GM12878 (cell line): Measurements from ENCODE around the gene WDR74. TPM values are rescaled to one million over a fixed set of nuclear protein-coding genes. Genes with fewer than 3 reads are reported as not detected.

ENCODE experiments used
- ATF7 ChIP-seq: fragments of 450-650 bp; IDR thresholded peaks from 2 replicates; pipeline ENCODE4 v1.6.1; 2016; ENCODE audit warnings: low read depth, mild to moderate bottlenecking
- CHD1 ChIP-seq: IDR thresholded peaks from 2 replicates; pipeline ENCODE4 v1.6.1; 2012; ENCODE audit warnings: low read depth, low read length, improper control_type of control experiment
- CREM ChIP-seq: IDR thresholded peaks from 2 replicates; pipeline ENCODE4 v1.6.1; 2014; ENCODE audit warnings: antibody characterized with exemption, low read depth
- EED ChIP-seq: sonication (generic); IDR thresholded peaks from 2 replicates; pipeline ENCODE4 v1.6.1; 2016; ENCODE audit warnings: antibody characterized with exemption, low read depth
- EGR1 ChIP-seq, 2 experiments: IDR thresholded peaks; 1 replicate in 1 of 2; 2 replicates in 1 of 2; pipeline ENCODE4 v1.6.1; 2011 to 2012; ENCODE audit warnings: low read depth in 2 of 2, low read length in 2 of 2, borderline replicate concordance in 1 of 2, mild to moderate bottlenecking in 1 of 2, moderate library complexity in 1 of 2
- HCFC1 ChIP-seq: fragments of 150-350 bp; IDR thresholded peaks from 2 replicates; pipeline ENCODE4 v1.6.1; 2014; ENCODE audit warnings: low read length
- JUNB ChIP-seq: IDR thresholded peaks from 2 replicates; pipeline ENCODE4 v1.6.1; 2016; ENCODE audit warnings: antibody characterized with exemption, mild to moderate bottlenecking
- PAX8 ChIP-seq: fragments of 450-650 bp; IDR thresholded peaks from 2 replicates; pipeline ENCODE4 v1.6.1; 2017; ENCODE audit warnings: mild to moderate bottlenecking, moderate library complexity
- RAD21 ChIP-seq: IDR thresholded peaks from 2 replicates; pipeline ENCODE4 v1.6.1; 2011; ENCODE audit warnings: mild to moderate bottlenecking, low read depth, low read length, moderate library complexity; ENCODE audit not compliant: insufficient read depth
- RUNX3 ChIP-seq: IDR thresholded peaks from 2 replicates; pipeline ENCODE4 v1.6.1; 2012; ENCODE audit warnings: low read length, inconsistent platforms
- SMARCA5 ChIP-seq: fragments of 450-650 bp; IDR thresholded peaks from 2 replicates; pipeline ENCODE4 v1.6.1; 2017; ENCODE audit warnings: mild to moderate bottlenecking
- SP1 ChIP-seq: IDR thresholded peaks from one replicate; pipeline ENCODE4 v1.6.1; 2011; ENCODE audit warnings: low read depth, low read length
- SUPT20H ChIP-seq: IDR thresholded peaks from 2 replicates; pipeline ENCODE4 v1.6.1; 2011; ENCODE audit warnings: low read depth, mild to moderate bottlenecking, low read length, moderate library complexity, borderline replicate concordance; ENCODE audit not compliant: control insufficient read depth
- TARDBP ChIP-seq: IDR thresholded peaks from 2 replicates; pipeline ENCODE4 v1.6.1; 2016; ENCODE audit warnings: borderline replicate concordance
- YY1 ChIP-seq: IDR thresholded peaks from 2 replicates; pipeline ENCODE4 v1.6.1; 2011; ENCODE audit warnings: low read depth, mild to moderate bottlenecking, low read length
- ZNF207 ChIP-seq: fragments of 450-650 bp; IDR thresholded peaks from 2 replicates; pipeline ENCODE4 v1.6.1; 2014; ENCODE audit warnings: antibody characterized with exemption, mild to moderate bottlenecking, borderline replicate concordance
- ZNF622 ChIP-seq: fragments of 450-650 bp; IDR thresholded peaks from 2 replicates; pipeline ENCODE4 v1.6.1; 2017; ENCODE audit warnings: mild to moderate bottlenecking, inconsistent platforms
- polyA plus RNA-seq, 11 experiments: library from polyadenylated mRNA; depleted of rRNA in 4 of 11; unstranded in 6 of 11; stranded (reverse) in 5 of 11; fragments of >200 nt; fragmentation: Nextera tagmentation in 4 of 11; fragmentation: Illumina TruSeq in 1 of 11; extraction: Ambion mirVana in 4 of 11; extraction: Trizol in 1 of 11; gene quantifications; 1 replicate in 1 of 11; 2 replicates in 10 of 11; pipeline versions ENCODE4 v1.2.1 to v1.2.3, GENCODE V29; 2011 to 2016; ENCODE audit warnings: inconsistent platforms in 2 of 11, missing spikeins in 2 of 11, low read depth in 1 of 11
- total RNA-seq, 4 experiments: library from RNA; depleted of rRNA in 3 of 4; stranded (reverse); fragments of >200 nt in 3 of 4; fragmentation: Illumina TruSeq in 1 of 4; extraction: Trizol in 1 of 4; gene quantifications; 2 replicates each; pipeline versions ENCODE4 v1.2.1 to v1.2.3, GENCODE V29; 2013 to 2021
- TF ChIP-seq, protein P1 (sequence below): fragments of 450-650 bp; IDR thresholded peaks from 2 replicates; pipeline ENCODE4 v1.6.1; 2016; ENCODE audit warnings: mild to moderate bottlenecking
- TF ChIP-seq, protein P2 (sequence below): IDR thresholded peaks from 2 replicates; pipeline ENCODE4 v1.6.1; 2011; ENCODE audit warnings: low read depth, low read length, improper control_type of control experiment, borderline replicate concordance
- TF ChIP-seq, protein P3 (sequence below): IDR thresholded peaks from 2 replicates; pipeline ENCODE4 v1.6.1; 2011; ENCODE audit warnings: mild to moderate bottlenecking, low read depth, low read length, moderate library complexity; ENCODE audit not compliant: insufficient replicate concordance
- TF ChIP-seq, protein P4 (sequence below): IDR thresholded peaks from 2 replicates; pipeline ENCODE4 v1.6.1; 2012; ENCODE audit warnings: low read length, inconsistent platforms
- TF ChIP-seq, protein P5 (sequence below): fragments of 150-350 bp; IDR thresholded peaks from 2 replicates; pipeline ENCODE4 v1.6.1; 2016; ENCODE audit warnings: low read depth, low read length

WDR74 gene
- total and polyA plus RNA-seq, 10 of the 15 experiments (the other 5 are each of a cell fraction or from before 2014, with no cell fraction given) = 18.2 to 103 (median 60.7) TPM

DNA sequence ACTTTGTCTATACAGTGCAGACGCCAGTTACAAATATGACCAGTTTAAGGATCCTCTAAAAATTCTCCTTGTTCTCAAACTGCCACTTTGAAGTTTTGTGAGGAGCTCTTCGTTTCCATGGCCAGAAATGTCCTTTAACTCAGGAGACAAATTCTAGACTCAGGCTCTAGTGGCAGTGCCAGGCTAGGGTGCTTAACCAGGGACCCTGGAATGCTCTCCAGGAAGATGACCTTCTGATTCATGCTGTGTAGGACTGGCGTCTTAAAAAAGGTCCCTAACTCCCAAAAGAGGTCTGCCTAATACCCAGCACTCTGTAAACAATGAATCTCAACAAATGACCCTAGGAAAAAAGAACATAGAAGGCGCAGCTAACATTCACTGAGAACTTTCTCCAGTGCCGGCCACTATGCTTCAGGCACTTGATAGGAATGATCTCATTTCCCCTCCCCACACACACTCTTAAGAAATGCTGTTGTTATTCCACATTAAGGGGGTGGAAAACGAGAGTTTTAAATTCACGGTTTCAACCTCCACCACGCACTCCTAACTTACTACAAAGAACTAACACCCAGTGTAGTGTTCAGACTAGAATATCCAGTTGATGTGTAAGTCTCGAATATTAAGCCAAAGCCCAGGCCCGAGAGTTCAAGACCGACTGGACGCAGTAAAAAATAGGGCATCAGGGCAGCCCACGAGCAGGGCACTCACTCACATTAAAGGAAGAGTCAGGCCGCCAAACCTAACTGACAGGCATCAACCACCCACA is 34.9 kb downstream of the WDR74 start (continued):
- TF ChIP-seq, protein P1, sequence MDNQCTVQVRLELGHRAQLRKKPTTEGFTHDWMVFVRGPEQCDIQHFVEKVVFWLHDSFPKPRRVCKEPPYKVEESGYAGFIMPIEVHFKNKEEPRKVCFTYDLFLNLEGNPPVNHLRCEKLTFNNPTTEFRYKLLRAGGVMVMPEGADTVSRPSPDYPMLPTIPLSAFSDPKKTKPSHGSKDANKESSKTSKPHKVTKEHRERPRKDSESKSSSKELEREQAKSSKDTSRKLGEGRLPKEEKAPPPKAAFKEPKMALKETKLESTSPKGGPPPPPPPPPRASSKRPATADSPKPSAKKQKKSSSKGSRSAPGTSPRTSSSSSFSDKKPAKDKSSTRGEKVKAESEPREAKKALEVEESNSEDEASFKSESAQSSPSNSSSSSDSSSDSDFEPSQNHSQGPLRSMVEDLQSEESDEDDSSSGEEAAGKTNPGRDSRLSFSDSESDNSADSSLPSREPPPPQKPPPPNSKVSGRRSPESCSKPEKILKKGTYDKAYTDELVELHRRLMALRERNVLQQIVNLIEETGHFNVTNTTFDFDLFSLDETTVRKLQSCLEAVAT = no peak
- TF ChIP-seq HCFC1 (no peak), SUPT20H (no peak), EED (no peak), ATF7 (peak; percentile 58), RUNX3 (peak; percentile 73), EGR1 (IDR thresholded peaks at IDR 0.05; ENCODE audit: borderline replicate concordance in 1 of 2, low read depth in 2 of 2, low read length in 2 of 2) (no peak), ZNF207 (no peak), CREM (peak; percentile 13; the same call in 1 of the 2 replicates), CHD1 (no peak), TARDBP (no peak), YY1 (no peak), SP1 (no peak), SMARCA5 (no peak), RAD21 (no peak), PAX8 (no peak), JUNB (0 out of 2 replicates have a peak, but pooled peaks have one; percentile 16), ZNF622 (no peak)
- TF ChIP-seq, protein P2, sequence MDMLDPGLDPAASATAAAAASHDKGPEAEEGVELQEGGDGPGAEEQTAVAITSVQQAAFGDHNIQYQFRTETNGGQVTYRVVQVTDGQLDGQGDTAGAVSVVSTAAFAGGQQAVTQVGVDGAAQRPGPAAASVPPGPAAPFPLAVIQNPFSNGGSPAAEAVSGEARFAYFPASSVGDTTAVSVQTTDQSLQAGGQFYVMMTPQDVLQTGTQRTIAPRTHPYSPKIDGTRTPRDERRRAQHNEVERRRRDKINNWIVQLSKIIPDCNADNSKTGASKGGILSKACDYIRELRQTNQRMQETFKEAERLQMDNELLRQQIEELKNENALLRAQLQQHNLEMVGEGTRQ = no peak
- TF ChIP-seq, protein P3, sequence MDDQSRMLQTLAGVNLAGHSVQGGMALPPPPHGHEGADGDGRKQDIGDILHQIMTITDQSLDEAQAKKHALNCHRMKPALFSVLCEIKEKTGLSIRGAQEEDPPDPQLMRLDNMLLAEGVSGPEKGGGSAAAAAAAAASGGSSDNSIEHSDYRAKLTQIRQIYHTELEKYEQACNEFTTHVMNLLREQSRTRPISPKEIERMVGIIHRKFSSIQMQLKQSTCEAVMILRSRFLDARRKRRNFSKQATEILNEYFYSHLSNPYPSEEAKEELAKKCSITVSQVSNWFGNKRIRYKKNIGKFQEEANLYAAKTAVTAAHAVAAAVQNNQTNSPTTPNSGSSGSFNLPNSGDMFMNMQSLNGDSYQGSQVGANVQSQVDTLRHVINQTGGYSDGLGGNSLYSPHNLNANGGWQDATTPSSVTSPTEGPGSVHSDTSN = peak; percentile 18
- TF ChIP-seq, protein P4, sequence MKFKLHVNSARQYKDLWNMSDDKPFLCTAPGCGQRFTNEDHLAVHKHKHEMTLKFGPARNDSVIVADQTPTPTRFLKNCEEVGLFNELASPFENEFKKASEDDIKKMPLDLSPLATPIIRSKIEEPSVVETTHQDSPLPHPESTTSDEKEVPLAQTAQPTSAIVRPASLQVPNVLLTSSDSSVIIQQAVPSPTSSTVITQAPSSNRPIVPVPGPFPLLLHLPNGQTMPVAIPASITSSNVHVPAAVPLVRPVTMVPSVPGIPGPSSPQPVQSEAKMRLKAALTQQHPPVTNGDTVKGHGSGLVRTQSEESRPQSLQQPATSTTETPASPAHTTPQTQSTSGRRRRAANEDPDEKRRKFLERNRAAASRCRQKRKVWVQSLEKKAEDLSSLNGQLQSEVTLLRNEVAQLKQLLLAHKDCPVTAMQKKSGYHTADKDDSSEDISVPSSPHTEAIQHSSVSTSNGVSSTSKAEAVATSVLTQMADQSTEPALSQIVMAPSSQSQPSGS = peak; percentile 63; the same call in 1 of the 2 replicates
- TF ChIP-seq, protein P5, sequence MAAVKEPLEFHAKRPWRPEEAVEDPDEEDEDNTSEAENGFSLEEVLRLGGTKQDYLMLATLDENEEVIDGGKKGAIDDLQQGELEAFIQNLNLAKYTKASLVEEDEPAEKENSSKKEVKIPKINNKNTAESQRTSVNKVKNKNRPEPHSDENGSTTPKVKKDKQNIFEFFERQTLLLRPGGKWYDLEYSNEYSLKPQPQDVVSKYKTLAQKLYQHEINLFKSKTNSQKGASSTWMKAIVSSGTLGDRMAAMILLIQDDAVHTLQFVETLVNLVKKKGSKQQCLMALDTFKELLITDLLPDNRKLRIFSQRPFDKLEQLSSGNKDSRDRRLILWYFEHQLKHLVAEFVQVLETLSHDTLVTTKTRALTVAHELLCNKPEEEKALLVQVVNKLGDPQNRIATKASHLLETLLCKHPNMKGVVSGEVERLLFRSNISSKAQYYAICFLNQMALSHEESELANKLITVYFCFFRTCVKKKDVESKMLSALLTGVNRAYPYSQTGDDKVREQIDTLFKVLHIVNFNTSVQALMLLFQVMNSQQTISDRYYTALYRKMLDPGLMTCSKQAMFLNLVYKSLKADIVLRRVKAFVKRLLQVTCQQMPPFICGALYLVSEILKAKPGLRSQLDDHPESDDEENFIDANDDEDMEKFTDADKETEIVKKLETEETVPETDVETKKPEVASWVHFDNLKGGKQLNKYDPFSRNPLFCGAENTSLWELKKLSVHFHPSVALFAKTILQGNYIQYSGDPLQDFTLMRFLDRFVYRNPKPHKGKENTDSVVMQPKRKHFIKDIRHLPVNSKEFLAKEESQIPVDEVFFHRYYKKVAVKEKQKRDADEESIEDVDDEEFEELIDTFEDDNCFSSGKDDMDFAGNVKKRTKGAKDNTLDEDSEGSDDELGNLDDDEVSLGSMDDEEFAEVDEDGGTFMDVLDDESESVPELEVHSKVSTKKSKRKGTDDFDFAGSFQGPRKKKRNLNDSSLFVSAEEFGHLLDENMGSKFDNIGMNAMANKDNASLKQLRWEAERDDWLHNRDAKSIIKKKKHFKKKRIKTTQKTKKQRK = no peak
